GM19467 (cell line): ENCODE measurements around the gene PAIP1.
A peak's percentile ranks its signal among the peaks of the same experiment; 100 is the strongest.
"Not testable (repeated sequence)": the region's sequence is repeated elsewhere in the genome, so short reads cannot be mapped to it uniquely, and the experiment has no call there.

ENCODE experiments used
- ATAC-seq: cut with Tn5 transposase; IDR thresholded peaks from one replicate; pipeline ENCODE4 v1.9.1; 2021; ENCODE audit warnings: mild to moderate bottlenecking, moderate library complexity; ENCODE audit not compliant: unreplicated experiment

The PAIP1 gene

DNA sequence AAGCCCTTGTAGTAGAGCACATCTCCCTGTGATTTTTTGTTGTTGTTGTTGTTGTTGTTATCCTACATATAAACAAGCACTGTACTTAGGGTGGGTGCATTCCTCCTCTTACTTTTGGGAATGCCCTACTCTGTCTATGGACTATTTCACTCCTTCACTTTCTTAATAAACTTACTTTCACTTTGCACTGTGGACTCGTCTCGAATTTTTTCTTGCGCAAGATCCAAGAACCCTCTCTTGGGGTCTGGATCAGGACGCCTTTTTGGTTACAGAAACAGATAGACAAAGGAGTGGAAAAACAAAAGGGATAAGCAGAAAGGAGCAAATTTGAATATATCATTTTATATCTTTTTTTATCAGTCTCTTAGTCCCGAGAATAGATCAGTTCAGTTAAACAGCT, 14.4 kb upstream of the PAIP1 start:
- ATAC-seq: no peak

DNA sequence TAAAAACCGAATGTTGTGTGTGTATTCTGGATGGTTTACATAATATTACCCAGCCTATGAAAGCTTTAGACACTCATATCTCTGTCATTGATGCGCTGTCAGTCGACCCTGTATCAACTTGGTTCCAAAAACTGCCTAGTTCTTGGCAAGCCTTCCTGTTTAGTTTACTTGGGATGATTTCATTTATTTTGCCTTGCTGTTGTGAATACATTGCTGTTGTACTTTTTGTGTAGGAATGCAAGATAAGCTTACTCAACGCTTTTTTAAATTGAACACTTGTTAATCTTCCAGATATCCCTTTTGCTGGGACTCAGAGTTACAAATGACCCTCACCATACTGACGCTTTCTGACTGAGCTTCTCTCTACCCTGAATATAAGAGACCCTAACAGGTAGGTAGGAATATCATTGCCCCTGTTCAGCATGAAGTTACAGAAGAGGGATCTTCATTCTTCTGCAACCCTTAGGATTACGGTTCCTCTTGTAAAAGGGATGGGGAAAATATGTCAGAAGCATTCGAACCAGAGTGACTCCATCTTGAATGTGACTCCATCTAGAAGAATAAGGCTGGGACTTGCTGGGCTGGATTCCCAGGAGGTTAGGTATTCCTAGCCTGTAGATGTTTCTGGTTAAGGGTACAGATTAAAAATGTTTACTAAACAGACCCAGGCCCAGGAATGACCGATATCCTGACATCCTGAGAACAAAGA, 13.7 kb upstream of the PAIP1 start:
- ATAC-seq: no peak

DNA sequence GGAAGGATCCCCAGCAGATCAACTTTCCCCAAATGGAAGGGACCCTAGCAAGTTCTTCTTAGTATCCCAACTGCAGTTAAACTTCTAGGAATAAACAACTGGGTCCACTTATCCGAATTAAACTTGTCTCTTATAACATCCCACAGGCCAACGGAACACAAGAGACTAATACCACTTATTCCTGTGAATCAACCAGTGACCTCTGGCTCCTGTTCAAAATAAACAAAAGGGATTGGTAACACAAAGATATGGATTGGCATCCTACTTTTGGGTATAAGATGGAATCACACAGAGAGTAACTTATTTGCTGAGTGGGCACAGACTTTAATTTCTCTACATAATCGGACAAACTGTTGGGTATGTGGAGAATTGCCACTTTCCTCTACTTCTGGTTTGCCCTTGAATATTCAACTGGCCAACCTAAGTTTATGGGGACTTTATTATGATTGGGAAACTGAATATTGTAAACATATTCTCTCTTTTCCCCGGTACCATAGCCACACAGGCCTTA, 12.4 kb upstream of the PAIP1 start:
- ATAC-seq: no peak

DNA sequence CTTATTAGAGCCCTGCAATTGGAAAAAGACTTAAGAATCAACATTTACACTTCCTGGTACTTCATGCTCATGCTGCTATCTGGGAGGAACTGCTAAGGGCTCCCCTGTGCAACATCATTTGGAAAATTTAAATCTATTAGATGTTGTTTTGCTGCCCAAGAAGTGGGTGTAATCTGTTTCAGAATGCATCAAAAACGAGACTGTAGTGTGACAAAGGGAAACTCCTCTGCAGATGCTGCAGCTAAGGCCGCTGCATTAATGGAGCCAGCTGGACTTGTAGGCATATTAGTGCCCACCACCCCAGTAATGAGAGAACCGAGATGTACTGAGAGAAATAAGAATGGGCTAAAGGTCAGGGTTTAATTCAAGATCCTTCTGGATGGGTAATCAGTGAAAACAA, 11.1 kb upstream of the PAIP1 start:
- ATAC-seq: no peak

DNA sequence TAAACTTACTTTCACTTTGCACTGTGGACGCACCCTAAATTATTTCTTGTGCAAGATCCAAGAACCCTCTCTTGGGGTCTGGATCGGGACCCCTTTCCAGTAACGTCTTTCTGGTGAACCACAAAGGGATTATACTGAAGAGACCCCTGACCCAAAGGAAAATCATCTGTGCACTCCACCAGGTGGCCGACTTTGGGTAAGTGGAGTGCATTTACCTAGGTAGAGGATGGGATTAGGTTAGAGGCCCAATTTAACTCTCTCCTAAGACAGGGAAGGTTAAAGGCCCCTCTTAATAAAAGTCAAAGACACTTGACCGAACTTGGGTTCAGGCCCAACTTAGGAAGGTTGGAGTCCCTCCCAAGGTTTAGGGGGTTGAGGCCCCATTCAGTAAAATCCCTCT, 8.2 kb upstream of the PAIP1 start:
- no peak for ATAC-seq

DNA sequence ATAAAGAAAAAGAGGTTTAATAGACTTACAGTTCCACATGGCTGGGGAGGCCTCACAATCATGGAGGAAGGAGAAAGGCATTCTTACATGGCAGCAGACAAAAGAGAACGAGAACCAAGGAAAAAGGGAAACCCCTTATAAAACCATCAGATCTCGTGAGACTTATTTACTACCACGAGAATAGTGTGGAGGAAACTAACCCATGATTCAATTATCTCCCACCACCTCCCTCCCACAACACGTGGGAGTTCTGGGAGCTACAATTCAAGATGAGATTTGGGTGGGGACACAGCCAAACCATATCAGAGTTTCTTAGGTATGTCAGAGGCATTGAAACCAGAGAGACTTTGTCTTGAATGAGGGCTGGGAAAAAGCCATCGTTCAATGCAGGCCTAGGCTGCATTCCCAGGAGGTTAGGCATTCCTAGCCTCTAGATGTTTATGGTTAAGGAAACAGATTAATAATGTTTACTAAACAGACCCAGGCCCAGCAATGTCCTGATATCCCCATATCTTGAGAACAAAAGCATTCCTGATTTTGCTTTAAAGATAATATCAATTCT, 7.5 kb upstream of the PAIP1 start:
- no peak for ATAC-seq

DNA sequence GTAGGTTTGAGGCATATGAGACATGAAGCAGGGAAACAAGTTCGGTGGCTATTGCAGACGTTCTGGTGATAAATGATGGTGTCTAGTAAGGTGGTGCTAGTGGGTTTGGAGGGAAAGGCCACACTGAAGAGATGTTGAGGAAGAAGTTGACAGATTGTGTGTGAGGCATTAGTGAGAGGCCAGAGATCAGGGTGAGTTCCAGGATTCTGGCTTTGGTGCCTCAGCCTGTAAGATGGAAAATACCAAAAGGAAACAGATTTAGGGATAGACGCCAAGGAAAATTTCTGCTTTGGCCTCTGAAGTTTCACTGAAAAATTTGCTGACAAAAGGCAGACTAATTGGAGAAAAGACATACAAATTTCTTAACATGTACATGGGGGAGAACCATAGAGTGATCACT, 6.4 kb upstream of the PAIP1 start:
- no peak for ATAC-seq

DNA sequence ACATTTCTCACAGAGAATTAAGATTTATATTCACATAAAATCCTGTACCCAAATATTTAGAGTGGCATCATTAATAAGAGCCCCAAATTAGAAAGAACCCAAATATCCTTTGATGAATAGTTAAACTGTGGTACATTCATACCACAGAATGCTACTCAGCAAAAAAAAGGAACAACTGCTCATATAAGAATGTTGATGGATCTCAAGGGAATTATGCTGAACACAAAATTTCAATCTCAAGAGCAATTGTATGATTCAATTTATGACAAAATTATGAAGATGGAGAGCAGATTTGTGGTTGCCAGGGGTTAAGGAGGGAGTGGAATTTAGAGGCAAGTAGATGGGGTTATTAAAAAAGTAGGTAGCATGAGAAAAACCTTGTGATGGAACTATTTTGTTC, 4.5 kb upstream of the PAIP1 start:
- no peak for ATAC-seq

DNA sequence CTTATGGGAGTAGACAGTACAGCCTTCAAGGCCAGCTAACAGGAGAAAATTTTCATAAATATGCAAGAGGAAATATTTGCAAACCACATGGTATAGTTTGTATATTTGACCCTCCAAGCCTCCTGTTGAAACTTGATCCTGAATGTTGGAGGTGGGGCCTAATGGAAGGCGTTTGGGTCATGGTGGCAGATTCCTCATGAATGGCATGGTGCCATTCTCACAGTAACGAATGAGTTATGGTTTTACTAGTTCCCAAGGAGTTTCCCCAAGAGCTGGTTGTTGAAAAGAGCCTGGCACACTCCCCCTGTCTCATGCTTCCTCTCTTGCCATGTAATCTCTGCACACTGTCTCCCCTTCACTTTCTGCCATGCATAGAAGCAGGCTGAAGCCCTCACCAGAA, 3.3 kb upstream of the PAIP1 start:
- no peak for ATAC-seq

DNA sequence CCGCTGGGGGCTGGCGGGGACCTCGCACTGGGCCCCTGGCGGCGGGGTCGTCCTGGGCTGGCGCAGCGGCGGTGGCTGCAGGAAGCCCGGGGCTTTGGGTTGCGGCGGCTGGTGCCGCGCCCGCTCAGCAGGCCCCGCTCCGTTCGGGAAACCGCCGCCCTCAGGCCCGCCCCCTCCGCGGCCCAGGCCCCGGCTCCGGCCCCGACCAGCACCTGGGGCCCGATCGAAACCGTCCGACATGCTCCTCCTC, 345 bp downstream of the PAIP1 start:
- peak; percentile 96 for ATAC-seq

DNA sequence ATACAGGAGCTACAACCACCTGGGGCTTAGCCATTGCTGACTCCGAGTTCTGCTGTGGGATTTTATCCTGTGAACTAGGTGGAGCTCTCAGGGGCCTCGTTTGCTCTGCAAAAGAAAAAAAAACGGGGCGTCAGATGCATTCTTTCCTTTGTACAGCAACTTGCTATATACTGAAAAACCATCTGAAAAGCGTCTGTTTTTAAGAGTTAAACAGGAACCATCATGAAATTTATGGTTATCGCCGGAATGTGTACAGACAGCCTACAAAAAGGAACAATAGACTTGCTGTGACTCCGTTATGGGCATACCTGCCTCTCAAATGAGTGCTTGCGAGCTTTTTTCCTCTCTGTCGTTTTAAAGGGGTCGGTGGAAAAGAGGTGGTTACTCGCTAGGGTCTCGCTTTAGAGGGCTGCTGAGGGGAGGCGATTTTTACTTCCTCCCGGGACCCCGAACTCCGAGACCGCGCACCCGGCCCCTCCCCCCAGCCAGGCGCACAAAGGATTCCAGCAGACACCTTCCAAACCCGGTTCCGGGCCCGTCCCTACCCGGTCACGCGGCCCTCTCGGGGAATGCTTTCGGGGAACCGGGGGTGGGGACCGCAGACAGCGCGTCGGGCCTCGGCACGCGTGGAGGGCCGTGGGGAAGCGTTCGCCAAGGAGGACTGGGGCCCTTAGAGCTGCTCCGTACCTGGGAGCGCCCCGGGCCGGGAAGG, 826 bp downstream of the PAIP1 start:
- peak; percentile 11 for ATAC-seq

DNA sequence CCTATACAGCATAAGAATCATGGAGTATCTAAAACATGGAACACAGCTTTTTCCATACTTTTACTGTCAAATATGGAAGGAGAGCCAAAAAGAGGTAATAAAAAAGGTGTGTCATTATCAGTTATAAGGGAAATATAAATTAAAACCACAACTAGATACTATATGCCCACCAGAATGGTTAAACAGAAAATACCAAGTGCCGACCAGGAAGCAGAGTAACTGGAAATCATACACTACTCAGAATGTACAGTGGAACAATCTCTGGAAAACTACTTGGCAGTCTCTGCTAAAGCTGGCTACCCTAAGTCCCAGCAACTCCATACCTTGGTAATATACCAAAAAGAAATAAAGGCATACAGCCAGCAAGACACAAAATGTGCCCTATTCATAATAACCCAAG, 2.4 kb downstream of the PAIP1 start:
- no peak for ATAC-seq

DNA sequence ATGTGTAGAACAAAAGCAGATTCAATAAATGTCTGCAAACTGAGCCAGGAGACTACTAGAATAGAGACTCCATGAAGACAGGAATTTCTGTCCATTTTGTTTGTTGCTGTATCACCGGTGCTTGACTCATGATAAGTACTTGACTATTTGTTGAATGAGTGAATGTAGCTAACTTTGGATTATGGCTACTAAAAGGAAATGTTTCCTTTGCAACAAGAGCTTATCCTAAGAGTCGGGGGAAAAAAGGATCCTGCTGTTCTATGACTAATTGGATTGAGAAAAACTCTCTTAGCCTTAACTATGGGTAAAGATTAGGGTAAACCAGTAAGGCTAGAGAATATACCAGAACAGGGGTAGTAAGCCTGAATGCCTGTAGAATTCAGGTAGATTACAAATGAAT, 3.5 kb downstream of the PAIP1 start:
- ATAC-seq: no peak

DNA sequence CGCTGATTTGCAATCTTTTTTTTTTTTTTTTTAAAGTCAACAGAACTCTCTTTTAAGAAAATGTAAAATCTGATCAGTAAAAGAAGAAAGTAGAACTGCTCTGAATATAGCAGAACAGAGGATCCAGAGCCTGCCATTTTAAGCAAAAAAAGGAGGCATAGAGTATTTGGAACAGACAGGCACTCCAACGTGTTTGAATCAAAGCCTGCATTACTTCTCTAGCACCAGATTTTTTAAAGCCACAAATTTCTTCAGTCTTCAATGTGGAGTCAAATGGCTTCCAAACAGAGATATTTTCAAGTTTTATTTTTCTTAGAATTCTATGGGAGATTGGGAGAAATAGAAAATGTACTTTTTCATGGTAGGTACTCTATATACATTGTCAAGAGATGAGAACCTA, 5.1 kb downstream of the PAIP1 start:
- no peak for ATAC-seq

DNA sequence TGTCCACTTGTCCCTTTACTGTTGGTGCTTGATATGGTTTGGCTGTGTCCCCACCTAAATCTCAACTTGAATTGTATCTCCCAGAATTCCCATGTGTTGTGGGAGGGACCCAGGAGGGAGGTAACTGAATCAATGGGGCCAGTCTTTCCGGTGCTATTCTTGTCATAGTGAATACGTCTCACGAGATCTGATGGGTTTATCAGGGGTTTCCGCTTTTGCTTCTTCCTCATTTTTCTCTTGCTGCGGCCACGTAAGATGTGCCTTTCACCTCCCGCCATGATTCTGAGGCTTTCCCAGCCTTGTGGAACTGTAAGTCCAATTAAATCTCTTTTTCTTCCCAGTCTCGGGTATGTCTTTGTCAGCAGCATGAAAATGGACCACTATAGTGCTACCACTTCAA, 7.6 kb downstream of the PAIP1 start:
- ATAC-seq: not testable (repeated sequence)

DNA sequence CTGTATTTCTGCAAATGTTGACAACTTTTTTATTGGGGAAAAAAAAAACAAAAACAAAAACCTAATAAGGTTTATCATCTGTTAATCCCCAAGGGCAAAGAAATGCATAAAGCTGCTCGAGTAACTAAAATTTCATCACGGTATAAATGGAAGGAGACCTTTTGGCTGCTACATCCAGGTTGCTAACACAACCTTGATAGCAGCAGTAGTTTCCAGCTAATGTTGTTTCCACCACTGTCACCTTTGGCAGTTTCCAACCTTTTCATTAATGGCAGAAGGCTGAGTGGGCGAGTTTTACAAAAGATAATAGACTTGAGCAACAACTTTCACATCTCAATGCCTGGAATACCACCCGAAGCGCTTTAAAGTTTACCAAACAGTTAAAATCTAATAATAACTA, 8.5 kb downstream of the PAIP1 start:
- ATAC-seq: no peak

DNA sequence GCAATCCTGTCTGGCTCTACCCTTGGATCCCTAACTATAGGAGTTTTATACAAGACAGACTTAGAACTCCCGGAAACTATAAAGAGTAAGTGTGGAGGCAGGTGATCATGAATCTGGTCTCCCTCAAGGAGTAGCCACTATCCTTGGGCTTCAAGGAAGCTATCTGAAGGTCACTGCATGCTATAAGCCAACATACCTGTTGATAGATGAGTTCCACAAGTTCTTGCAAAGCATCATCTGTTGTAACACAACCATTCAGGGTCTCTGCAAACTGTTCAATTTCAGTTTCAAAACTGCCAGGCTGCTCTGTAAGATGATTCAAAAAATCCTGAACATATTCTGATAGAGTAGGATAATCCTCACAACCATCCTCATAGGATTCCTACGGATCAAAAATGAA, 9.3 kb downstream of the PAIP1 start:
- no peak for ATAC-seq

DNA sequence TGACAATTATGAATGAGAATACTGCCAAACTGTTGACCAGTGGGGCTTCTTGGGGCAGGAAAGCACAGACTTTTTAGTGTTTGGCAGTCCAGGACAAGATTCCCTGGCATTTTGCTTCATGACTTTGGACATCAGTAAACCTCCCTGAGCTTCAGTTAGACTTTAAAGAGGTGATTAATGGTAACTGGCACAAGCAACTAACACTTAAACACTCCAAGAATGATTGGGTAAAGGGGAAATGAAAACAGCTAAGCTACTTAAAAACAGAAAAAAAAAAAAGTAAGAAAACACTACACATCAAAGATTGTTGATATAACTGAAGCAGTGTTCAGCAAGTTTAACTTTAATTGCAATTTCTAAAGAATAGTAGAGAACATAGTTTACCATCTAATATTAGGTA, 13.4 kb downstream of the PAIP1 start:
- no peak for ATAC-seq

DNA sequence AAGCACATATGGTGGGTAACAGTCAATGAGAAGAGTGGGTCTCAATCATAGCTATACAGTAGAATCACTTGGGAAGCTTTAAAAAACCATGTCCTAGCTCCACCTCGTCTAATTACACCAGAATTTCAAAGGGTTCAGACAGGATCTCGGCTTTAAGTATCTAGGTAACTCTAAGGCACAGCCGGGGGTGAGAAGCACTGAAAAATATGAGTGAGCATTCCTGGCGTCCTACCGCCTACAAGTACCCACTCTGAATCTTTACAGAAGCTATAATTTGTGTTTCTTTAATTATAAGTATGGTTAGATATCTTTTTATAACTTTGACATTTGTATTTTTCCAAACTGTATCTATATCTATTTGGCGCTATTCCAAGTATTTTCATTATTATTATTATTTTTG, 16.1 kb downstream of the PAIP1 start:
- ATAC-seq: no peak

DNA sequence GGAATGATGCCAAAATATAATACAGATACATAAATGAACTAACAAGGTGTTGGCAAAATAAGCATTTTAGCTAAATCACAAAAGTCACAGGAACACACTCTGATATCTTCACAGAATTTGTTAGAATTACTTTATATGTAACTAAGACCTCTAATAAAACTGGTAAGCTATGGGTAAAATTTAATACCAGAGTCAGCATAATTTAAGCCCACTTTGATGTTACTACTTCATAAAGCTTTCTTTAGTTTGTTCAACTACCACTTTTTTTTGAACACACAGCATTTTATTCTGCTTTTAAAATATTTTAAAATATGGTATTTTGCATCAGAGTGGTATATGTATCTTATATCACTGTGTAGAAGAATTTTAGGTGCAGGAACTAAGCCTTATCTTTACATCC, 19.9 kb downstream of the PAIP1 start:
- no peak for ATAC-seq

DNA sequence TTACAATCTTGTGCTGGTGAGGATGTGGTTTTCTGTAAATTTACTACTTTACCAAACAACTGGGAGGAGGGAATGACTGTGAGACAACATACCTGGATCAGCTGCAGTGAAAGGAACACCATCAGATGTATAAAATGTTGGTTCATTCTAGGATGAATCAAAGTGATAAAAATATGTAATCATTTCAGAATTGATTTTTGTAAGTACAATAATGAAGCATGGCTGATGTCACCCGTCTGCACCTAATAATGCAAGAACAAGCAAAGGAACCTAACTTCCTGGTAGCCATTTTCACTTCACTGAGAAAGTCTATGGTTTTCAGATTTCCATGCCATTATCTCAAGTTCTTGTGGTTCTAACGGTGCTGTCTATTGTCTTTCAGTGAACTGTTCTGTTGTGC, 23.2 kb downstream of the PAIP1 start:
- no peak for ATAC-seq

DNA sequence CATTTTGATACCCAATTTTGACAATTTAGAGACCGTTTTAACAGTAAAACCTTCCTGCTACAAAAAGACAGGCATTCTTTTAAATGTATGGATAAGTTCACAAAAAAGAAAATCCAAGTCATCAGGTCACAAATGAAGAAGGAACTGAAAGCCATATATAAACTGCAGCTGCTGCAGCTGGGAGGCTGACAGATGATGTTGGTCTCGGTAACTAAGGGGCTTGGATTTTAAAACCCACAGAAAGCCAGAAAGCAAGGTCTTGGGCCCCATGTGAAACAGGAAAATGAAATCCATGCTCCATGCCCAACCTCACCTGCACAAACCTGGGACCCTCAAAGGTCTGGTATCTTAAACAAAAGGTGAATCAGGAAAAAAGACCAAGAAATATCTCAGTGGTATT, 26.2 kb downstream of the PAIP1 start:
- no peak for ATAC-seq

DNA sequence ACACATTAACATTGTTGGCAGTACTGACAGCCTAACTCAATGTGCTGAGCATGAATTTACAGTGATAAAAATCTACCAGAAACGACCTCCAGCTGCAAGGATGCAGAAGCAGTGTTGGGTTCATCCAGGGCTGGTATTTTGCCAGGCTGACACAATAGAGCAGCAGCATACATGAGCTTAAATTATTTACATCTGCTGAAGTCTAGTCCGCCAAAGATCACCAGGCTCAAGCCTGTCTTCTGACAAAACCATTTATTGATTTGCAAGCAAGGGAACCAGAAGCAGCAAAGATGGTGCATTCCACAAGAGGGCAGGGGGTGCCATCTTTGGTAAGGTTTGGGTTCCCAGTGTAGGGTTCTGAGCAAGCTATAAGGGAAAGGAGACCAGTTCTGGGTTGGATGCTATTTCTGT, 33.2 kb downstream of the PAIP1 start:
- ATAC-seq: no peak
